Stomach (tissue), 9 donors: ENCODE results near the gene FSIP1. TPM values are rescaled to one million over a fixed set of nuclear protein-coding genes. Genes with fewer than 3 reads are reported as not detected.

Source experiments
- DNase-seq, 2 donors: peaks; one replicate each; pipeline versions ENCODE4 v3.0.0 to v3.0.0-alpha.2; 2013 to 2019
- H3K27ac ChIP-seq, 5 donors: fragments of 200-600 bp in 4 of 5; sonication (generic) in 4 of 5; one replicate each; pipeline ENCODE4 v1.5.1; 2013 to 2019; ENCODE audit warnings: mild to moderate bottlenecking in 1 of 5, moderate library complexity in 1 of 5
- H3K27me3 ChIP-seq, 3 donors: fragments of 200-600 bp; sonication (generic); one replicate each; pipeline ENCODE4 v1.5.1; 2017 to 2019; ENCODE audit warnings: mixed run types in 1 of 3
- H3K36me3 ChIP-seq, 4 donors: fragments of 200-600 bp; sonication (generic); 1 replicate in 3 of 4; 2 replicates in 1 of 4; pipeline ENCODE4 v1.5.1; 2016 to 2019
- H3K4me1 ChIP-seq, 4 donors: fragments of 200-600 bp; sonication (generic); one replicate each; pipeline ENCODE4 v1.5.1; 2016 to 2019
- H3K4me3 ChIP-seq, 4 donors: fragments of 200-600 bp; sonication (generic) in 3 of 4; one replicate each; pipeline ENCODE4 v1.5.1; 2016 to 2019; ENCODE audit warnings: mild to moderate bottlenecking in 1 of 4
- H3K9me3 ChIP-seq, 4 donors: fragments of 200-600 bp; sonication (generic); one replicate each; pipeline ENCODE4 v1.5.1; 2016 to 2019
- CTCF ChIP-seq, 7 experiments: fragments of 450-650 bp in 4 of 7; fragments of 200-600 bp in 3 of 7; sonication (generic) in 3 of 7; IDR thresholded peaks; one replicate each; pipeline ENCODE4 v1.5.1; 2016 to 2019; ENCODE audit warnings: antibody characterized with exemption in 7 of 7, control low read depth in 2 of 7, mild to moderate bottlenecking in 1 of 7
- EP300 ChIP-seq: sonication (generic); formaldehyde crosslinking; IDR thresholded peaks from one replicate; pipeline ENCODE4 v1.6.1; 2017; ENCODE audit warnings: antibody characterized with exemption
- POLR2A ChIP-seq, 4 donors: fragments of 450-650 bp; IDR thresholded peaks; one replicate each; pipeline ENCODE4 v1.6.1; 2016; ENCODE audit warnings: antibody characterized with exemption in 4 of 4, control low read depth in 2 of 4, mild to moderate bottlenecking in 1 of 4, moderate library complexity in 1 of 4
- POLR2AphosphoS5 ChIP-seq, 3 donors: sonication (generic); formaldehyde crosslinking; IDR thresholded peaks; one replicate each; pipeline ENCODE4 v1.6.1; 2016; ENCODE audit warnings: antibody characterized with exemption in 3 of 3
- WGBS, 5 donors: extraction: QIAGEN DNeasy Blood & Tissue Kit in 3 of 5; methylation state at CpG; one replicate each; pipeline versions ENCODE4 v1.1.5 to v1.1.7; 2013 to 2018; 5-methylcytosine and 5-hydroxymethylcytosine counted together
- intact Hi-C: fragments of 100-400 bp; cut with DNase I; formaldehyde crosslinking; loops from one replicate; pipeline ENCODE4 v1.15.1; 2023; ENCODE audit warnings: low total_unique reads
- polyA plus RNA-seq, 3 donors: library from polyadenylated mRNA; stranded (reverse); fragments of 200-250 nt; gene quantifications; one replicate each; pipeline ENCODE4 v1.2.3, GENCODE V29; 2013
- total RNA-seq, 5 donors: library from RNA; depleted of rRNA; stranded (reverse); fragments of >200 nt; gene quantifications; one replicate each; pipeline versions ENCODE4 v1.1.0 to v1.2.3, GENCODE V29; 2014 to 2016
- donor health status: healthy with polysubstance abuse.
- donor health status: Bipolar disorder and iron deficiency.
- donor health status: healthy.

Gene FSIP1
- total and polyA plus RNA-seq, 8 donors, result 0.08 to 141 (median 0.66) TPM

GRCh38 chr15:39738998-39739397 lies 43.6 kb downstream of the FSIP1 start:
- Histone ChIP-seq H3K4me3 (no peak overlapping the region), H3K27ac (no peak overlapping the region), H3K4me1 (no peaks in the 10 kb centered on the region), H3K27me3 (no peaks in the 10 kb centered on the region), H3K9me3 (no peaks in the 10 kb centered on the region), H3K36me3 (no peaks in the 10 kb centered on the region)
- 88 to 97% (median 93%) methylated on average over 3 of the region's 3 CpGs for WGBS, 5 donors
- DNase-seq, result no peak
- intact Hi-C loops, result no loop called here
- TF ChIP-seq EP300 (no peak), POLR2AphosphoS5 (IDR thresholded peaks at IDR 0.05) (no peak), POLR2A (IDR thresholded peaks at IDR 0.05) (no peak), CTCF (IDR thresholded peaks at IDR 0.05) (no peak)

GRCh38 chr15:39737196-39737550 lies 45.5 kb downstream of the FSIP1 start:
- intact Hi-C loops, result no loop called here
- WGBS, 5 donors, result 44 to 61% (median 51%) methylated on average over 4 of the region's 4 CpGs
- no peak overlapping the region for H3K4me3 ChIP-seq
- H3K27ac ChIP-seq, result no peak overlapping the region
- no peaks in the 10 kb centered on the region for H3K27me3 ChIP-seq
- no peaks in the 10 kb centered on the region for H3K36me3 ChIP-seq
- H3K9me3 ChIP-seq, result no peaks in the 10 kb centered on the region
- no peak for DNase-seq
- TF ChIP-seq EP300, result no peak
- no peak for TF ChIP-seq CTCF (IDR thresholded peaks at IDR 0.05)
- TF ChIP-seq POLR2A (IDR thresholded peaks at IDR 0.05), result no peak
- TF ChIP-seq POLR2AphosphoS5 (IDR thresholded peaks at IDR 0.05), result no peak
- no peaks in the 10 kb centered on the region for H3K4me1 ChIP-seq

DNA sequence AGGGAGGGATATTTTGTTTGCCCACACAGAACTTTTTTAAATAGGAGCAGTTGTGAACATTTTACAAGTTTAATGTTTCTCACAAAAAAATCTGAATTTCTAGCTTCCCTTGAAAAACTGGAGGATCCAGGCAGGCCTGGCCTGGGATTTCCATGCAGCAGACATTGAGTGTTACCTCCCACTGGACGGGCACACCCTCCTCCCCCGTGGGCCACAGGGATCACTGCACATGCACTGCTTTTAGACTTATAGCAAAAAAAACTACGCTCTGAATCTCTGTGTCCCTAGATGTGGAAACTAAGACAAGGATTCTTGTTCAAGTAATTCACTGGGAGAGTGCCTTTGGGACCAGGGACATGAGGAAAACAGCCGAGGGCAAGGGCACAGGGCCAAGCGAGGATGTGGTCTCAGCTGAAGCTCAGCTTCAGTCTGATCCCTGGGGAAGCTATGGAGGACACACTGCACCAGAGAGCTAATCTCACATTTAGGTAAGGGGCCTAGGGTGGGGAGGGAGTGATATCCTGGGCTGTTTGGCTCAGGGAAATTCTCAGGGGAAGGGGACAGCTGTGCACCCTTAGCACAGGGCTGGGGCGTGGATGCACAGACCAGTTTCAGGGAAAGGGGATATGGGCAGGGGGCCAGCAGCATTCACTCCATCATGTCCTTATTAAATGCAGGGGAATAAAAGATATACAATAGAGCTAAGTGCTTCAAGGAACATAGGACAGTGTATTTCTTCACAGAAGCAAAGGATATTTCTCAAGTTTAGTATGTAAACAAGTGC lies 46.0 kb downstream of the FSIP1 start:
- DNase-seq, result peak in 1 of 2 donors; percentile 37
- 74 to 81% (median 80%) methylated on average over 6 of the region's 6 CpGs for WGBS, 5 donors
- Histone ChIP-seq H3K4me3 (no peak overlapping the region), H3K27ac (no peak overlapping the region), H3K27me3 (no peaks in the 10 kb centered on the region), H3K36me3 (no peaks in the 10 kb centered on the region), H3K4me1 (no peaks in the 10 kb centered on the region), H3K9me3 (no peaks in the 10 kb centered on the region)
- intact Hi-C loops, result no loop called here
- TF ChIP-seq POLR2A (IDR thresholded peaks at IDR 0.05) (no peak), CTCF (IDR thresholded peaks at IDR 0.05) (no peak), POLR2AphosphoS5 (IDR thresholded peaks at IDR 0.05) (no peak), EP300 (no peak)

- 90 to 96% (median 96%) methylated on average over 4 of the region's 4 CpGs for WGBS, 5 donors
- Histone ChIP-seq H3K27ac (no peak overlapping the region), H3K36me3 (no peaks in the 10 kb centered on the region), H3K9me3 (no peaks in the 10 kb centered on the region), H3K4me3 (no peak overlapping the region), H3K27me3 (no peaks in the 10 kb centered on the region), H3K4me1 (no peaks in the 10 kb centered on the region)
- TF ChIP-seq EP300 (no peak), POLR2A (IDR thresholded peaks at IDR 0.05) (no peak), POLR2AphosphoS5 (IDR thresholded peaks at IDR 0.05) (no peak), CTCF (IDR thresholded peaks at IDR 0.05) (no peak)
- DNase-seq, result no peak
- intact Hi-C loops, result no loop called here
Observed at GRCh38 chr15:39735120-39735717, 47.4 kb downstream of the FSIP1 start.
